Kidney tubule cell (primary cell): ENCODE data around the gene MUC5AC.
"Not testable (repeated sequence)": the region's sequence is repeated elsewhere in the genome, so short reads cannot be mapped to it uniquely, and the experiment has no call there.

ENCODE experiments used
- DNase-seq: peaks from one replicate; pipeline ENCODE4 v3.0.0-alpha.2; 2018; ENCODE audit warnings: low spot score

The MUC5AC gene

DNA sequence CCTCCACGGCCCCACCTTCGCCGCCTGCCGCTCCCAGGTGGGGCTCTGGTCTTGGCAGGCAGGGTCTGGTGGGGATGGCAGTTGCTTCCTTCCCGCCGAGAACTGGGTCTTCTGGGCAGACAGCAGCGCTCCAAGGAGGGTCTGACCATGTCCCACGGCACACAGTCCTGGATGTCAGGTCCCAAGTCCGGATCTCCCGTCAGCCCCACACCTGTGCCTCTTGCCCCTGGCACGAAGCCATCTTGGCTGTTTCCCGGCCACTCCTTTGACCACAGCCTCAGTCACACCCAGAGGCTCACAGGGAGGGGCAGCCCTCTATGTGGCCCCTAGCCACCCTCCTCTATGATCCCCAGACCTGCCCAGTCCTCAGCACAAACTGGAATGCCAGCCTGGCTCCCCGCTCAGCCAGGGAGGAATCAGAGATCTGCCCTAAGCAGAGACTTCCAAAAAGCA is 79.4 kb downstream of the MUC5AC start:
- no peak for DNase-seq

DNA sequence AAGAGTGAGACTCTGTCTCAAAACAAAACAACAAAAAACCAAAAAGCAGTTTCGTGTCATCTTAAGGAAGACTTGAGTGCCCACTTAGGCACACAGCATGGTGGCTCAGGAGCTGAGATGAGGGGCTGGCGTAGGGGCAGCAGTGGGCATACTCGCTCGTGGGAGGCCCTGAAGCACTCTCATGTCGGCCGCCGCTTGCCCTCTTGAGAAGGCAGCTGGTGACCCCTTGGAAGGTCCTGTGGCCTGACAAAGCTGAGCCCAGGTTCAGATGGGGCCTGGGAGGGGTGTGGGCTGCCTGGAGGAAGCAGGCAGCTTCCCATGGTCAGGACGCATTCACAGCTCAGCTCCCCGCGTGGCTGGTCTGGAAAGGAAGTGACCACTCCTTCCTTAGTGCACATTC is 80.1 kb downstream of the MUC5AC start:
- no peak for DNase-seq

DNA sequence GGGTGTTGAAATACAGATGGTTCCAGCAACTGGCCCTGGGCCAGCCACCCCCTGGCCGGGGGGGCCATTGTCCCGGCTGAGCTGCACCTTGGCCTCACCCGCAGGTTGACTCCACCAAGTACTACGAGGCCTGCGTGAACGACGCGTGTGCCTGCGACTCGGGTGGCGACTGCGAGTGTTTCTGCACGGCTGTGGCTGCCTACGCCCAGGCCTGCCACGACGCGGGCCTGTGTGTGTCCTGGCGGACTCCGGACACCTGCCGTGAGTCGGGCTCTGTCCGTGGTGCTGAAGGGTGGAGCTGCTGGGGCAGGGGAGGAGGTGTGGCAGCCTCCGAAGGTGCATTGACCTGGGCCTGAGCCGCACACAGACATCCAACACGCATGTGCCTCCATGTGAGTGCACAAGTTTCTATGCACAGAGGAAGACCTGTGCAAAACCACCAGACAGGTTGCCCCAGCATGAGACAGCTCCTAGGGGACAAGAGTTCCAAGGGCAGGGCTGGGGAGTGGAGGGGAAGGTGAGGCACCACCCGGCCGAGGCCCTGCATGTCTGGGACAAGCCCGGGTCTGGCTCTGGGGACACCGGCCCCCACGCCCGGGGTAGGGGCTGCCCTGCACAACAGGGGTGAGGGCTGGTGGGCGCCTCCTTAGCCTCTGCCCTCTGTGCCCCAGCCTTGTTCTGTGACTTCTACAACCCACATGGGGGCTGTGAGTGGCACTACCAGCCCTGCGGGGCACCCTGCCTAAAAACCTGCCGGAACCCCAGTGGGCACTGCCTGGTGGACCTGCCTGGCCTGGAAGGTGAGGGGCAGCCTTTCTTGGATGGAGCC is 81.2 kb downstream of the MUC5AC start:
- peak; percentile 30 for DNase-seq

DNA sequence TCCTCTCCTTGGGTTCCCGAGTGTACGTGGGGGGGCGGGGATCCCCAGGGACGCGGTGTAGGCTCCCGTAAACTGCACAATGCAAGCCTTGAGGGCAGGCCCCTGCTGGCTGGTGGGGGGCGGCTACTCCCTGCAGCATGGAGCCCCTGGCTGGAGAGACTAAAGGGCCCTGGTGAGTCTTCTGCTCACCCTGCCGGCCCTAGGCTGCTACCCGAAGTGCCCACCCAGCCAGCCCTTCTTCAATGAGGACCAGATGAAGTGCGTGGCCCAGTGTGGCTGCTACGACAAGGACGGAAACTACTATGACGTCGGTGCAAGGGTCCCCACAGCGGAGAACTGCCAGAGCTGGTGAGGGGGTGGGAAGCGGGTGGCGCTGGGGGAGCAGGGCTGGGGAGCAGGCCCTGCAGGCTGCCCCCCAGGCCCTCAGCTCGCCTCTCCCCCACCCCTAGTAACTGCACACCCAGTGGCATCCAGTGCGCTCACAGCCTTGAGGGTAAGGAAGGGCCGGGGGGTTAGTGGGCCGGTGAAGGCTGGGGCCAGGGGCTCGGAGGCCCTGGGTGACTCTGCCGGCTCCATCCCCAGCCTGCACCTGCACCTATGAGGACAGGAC is 81.9 kb downstream of the MUC5AC start:
- DNase-seq: no peak

DNA sequence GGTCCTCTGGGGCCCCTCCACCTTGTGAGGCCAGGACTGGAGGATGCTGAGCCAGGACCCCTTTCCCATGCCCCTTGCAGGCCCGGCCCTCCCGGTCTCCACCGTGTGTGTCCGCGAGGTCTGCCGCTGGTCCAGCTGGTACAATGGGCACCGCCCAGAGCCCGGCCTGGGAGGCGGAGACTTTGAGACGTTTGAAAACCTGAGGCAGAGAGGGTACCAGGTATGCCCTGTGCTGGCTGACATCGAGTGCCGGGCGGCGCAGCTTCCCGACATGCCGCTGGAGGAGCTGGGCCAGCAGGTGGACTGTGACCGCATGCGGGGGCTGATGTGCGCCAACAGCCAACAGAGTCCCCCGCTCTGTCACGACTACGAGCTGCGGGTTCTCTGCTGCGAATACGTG is 83.0 kb downstream of the MUC5AC start:
- no peak for DNase-seq

DNA sequence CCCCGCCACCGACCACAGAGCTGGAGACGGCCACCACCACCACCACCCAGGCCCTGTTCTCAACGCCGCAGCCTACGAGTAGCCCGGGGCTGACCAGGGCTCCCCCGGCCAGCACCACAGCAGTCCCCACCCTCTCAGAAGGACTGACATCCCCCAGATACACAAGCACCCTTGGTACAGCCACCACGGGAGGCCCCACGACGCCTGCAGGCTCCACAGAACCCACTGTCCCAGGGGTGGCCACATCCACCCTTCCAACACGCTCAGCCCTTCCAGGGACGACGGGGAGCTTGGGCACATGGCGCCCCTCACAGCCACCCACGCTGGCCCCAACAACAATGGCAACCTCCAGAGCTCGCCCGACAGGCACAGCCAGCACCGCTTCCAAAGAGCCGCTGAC is 84.0 kb downstream of the MUC5AC start:
- no peak for DNase-seq

DNA sequence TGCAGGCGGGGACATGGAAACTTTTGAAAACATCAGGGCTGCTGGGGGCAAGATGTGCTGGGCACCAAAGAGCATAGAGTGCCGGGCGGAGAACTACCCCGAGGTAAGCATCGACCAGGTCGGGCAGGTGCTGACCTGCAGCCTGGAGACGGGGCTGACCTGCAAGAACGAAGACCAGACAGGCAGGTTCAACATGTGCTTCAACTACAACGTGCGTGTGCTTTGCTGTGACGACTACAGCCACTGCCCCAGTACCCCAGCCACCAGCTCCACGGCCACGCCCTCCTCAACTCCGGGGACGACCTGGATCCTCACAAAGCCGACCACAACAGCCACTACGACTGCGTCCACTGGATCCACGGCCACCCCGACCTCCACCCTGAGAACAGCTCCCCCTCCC is 84.5 kb downstream of the MUC5AC start:
- no peak for DNase-seq

DNA sequence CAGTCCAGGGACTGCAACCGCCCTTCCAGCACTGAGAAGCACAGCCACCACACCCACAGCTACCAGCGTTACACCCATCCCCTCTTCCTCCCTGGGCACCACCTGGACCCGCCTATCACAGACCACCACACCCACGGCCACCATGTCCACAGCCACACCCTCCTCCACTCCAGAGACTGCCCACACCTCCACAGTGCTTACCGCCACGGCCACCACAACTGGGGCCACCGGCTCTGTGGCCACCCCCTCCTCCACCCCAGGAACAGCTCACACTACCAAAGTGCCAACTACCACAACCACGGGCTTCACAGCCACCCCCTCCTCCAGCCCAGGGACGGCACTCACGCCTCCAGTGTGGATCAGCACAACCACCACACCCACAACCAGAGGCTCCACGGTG is 85.0 kb downstream of the MUC5AC start:
- DNase-seq: not testable (repeated sequence)

DNA sequence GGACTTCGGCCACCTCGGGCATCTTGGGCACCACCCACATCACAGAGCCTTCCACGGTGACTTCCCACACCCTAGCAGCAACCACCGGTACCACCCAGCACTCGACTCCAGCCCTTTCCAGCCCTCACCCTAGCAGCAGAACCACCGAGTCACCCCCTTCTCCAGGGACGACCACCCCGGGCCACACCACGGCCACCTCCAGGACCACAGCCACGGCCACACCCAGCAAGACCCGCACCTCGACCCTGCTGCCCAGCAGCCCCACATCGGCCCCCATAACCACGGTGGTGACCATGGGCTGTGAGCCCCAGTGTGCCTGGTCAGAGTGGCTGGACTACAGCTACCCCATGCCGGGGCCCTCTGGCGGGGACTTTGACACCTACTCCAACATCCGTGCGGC is 85.8 kb downstream of the MUC5AC start:
- DNase-seq: not testable (repeated sequence)

DNA sequence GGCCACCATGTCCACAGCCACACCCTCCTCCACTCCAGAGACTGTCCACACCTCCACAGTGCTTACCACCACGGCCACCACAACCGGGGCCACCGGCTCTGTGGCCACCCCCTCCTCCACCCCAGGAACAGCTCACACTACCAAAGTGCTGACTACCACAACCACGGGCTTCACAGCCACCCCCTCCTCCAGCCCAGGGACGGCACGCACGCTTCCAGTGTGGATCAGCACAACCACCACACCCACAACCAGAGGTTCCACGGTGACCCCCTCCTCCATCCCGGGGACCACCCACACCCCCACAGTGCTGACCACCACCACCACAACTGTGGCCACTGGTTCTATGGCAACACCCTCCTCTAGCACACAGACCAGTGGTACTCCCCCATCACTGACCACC is 86.8 kb downstream of the MUC5AC start:
- DNase-seq: not testable (repeated sequence)

DNA sequence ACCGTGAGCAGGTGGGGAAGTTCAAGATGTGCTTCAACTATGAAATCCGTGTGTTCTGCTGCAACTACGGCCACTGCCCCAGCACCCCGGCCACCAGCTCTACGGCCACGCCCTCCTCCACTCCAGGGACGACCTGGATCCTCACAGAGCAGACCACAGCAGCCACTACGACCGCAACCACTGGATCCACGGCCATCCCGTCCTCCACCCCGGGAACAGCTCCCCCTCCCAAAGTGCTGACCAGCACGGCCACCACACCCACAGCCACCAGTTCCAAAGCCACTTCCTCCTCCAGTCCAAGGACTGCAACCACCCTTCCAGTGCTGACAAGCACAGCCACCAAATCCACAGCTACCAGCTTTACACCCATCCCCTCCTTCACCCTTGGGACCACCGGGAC is 88.0 kb downstream of the MUC5AC start:
- not testable (repeated sequence) for DNase-seq

DNA sequence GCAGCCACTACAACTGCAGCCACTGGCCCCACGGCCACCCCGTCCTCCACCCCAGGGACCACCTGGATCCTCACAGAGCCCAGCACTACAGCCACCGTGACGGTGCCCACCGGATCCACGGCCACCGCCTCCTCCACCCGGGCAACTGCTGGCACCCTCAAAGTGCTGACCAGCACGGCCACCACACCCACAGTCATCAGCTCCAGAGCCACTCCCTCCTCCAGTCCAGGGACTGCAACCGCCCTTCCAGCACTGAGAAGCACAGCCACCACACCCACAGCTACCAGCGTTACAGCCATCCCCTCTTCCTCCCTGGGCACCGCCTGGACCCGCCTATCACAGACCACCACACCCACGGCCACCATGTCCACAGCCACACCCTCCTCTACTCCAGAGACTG is 88.5 kb downstream of the MUC5AC start:
- not testable (repeated sequence) for DNase-seq

DNA sequence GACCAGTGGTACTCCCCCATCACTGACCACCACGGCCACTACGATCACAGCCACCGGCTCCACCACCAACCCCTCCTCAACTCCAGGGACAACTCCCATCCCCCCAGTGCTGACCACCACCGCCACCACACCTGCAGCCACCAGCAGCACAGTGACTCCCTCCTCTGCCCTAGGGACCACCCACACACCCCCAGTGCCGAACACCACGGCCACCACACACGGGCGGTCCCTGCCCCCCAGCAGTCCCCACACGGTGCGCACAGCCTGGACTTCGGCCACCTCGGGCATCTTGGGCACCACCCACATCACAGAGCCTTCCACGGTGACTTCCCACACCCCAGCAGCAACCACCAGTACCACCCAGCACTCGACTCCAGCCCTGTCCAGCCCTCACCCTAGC is 89.3 kb downstream of the MUC5AC start:
- DNase-seq: not testable (repeated sequence)

DNA sequence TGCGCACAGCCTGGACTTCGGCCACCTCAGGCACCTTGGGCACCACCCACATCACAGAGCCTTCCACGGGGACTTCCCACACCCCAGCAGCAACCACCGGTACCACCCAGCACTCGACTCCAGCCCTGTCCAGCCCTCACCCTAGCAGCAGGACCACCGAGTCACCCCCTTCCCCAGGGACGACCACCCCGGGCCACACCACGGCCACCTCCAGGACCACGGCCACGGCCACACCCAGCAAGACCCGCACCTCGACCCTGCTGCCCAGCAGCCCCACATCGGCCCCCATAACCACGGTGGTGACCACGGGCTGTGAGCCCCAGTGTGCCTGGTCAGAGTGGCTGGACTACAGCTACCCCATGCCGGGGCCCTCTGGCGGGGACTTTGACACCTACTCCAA is 91.2 kb downstream of the MUC5AC start:
- DNase-seq: not testable (repeated sequence)

DNA sequence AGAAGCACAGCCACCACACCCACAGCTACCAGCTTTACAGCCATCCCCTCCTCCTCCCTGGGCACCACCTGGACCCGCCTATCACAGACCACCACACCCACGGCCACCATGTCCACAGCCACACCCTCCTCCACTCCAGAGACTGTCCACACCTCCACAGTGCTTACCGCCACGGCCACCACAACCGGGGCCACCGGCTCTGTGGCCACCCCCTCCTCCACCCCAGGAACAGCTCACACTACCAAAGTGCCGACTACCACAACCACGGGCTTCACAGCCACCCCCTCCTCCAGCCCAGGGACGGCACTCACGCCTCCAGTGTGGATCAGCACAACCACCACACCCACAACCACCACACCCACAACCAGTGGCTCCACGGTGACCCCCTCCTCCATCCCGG is 92.7 kb downstream of the MUC5AC start:
- DNase-seq: not testable (repeated sequence)
